D721Med (cell line): ENCODE results near the gene SHB.

Source experiments
- DNase-seq: peaks from one replicate; pipeline ENCODE4 v3.0.0; 2011; ENCODE audit warnings: low spot score; ENCODE audit not compliant: insufficient read length
- FAIRE-seq: peaks from 2 replicates; lab custom pipeline; 2011; peaks lifted over from hg19 to GRCh38; lab: Jason Lieb, UNC
- TF ChIP-seq, protein P1 (sequence below): IDR thresholded peaks from 2 replicates; pipeline ENCODE4 v1.5.1; 2012; ENCODE audit warnings: mild to moderate bottlenecking, control low read depth; ENCODE audit not compliant: insufficient read depth; ENCODE audit errors: missing control alignments

The SHB gene

DNA sequence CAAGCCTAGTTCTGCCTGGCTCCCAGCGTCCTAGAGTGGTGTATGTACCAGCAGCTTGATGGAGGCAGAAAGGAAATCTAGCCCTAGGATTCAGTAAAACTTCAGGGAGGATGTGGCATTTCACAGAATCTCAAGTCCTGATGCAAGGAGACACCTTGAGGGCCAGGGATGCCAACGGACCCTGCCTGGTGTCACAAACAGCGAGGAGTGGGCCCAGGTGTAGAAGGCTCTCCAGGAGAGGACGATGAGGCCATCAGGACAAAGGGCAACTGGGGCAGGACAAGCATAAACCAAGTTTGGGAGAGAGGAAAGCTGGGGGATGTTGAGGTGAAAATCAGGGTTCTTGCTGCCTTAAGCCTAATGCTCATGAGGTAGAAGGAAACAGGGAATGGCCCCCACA is 83.0 kb downstream of the SHB start:
- FAIRE-seq (no peak), DNase-seq (no peak)
- TF ChIP-seq, protein P1, sequence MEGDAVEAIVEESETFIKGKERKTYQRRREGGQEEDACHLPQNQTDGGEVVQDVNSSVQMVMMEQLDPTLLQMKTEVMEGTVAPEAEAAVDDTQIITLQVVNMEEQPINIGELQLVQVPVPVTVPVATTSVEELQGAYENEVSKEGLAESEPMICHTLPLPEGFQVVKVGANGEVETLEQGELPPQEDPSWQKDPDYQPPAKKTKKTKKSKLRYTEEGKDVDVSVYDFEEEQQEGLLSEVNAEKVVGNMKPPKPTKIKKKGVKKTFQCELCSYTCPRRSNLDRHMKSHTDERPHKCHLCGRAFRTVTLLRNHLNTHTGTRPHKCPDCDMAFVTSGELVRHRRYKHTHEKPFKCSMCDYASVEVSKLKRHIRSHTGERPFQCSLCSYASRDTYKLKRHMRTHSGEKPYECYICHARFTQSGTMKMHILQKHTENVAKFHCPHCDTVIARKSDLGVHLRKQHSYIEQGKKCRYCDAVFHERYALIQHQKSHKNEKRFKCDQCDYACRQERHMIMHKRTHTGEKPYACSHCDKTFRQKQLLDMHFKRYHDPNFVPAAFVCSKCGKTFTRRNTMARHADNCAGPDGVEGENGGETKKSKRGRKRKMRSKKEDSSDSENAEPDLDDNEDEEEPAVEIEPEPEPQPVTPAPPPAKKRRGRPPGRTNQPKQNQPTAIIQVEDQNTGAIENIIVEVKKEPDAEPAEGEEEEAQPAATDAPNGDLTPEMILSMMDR = no peak

- no peak for DNase-seq
- TF ChIP-seq, protein P1 = no peak
- no peak for FAIRE-seq
Measured at GRCh38 chr9:37984672-37985611, 84.1 kb downstream of the SHB start.

- no peak for FAIRE-seq
- DNase-seq = no peak
- TF ChIP-seq, protein P1 = no peak
Measured at GRCh38 chr9:37984278-37984671, 84.8 kb downstream of the SHB start.

DNA sequence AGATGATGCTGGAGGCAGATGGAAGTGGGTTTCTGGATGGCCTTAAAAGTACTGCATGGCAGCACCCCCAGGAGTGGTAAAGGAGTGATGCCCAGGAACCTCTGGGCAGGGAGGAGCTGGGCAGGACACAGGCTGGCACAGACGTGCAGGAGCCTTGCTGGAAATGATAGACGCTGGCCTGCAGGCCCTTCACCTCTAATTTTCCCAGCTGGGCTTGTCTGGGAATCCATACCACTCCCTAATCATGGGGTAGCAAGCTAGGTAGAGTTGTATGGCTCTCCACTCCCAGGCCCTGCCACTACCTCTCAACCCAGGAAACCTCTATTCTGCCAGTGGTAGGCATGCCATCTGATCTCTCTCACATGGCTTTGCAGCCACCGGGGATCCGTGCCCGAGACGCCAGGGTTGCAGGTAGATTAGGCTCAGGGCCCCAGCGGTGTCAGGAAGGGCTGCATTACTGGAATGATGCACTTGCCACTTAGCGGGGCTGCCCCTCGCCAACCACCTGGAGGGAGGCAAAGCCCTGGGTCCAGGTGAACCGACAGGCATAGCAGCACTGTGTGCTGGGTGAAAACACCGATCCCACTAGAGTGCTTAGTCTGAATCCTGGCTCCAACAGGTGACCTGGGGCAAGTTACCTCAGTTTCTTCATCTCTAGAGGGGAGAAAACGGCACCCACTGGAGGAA is 85.5 kb downstream of the SHB start:
- DNase-seq (no peak), FAIRE-seq (no peak)
- TF ChIP-seq, protein P1 = no peak

DNA sequence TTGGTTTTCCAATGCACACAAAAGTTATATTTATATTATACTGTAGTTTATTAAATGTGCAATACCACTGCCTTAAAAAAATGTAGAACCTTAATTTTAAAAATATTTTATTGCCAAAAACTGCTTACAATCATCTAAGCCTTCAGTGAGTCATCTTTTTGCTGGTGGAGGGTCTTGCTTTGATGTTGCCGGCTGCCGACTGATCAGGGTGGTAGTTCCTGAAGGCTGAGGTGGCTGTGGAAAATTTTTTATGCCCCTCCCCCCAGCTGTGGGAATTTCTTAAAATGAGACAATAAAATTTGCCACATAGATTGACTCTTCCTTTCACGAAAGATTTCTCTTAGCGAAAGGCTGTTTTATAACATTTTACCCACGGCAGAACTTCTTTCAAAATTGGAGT is 89.2 kb downstream of the SHB start:
- FAIRE-seq = no peak
- no peak for DNase-seq
- TF ChIP-seq, protein P1 = no peak

- TF ChIP-seq, protein P1 = no peak
- DNase-seq = no peak
- FAIRE-seq = no peak
Measured at GRCh38 chr9:37978983-37979382, 90.0 kb downstream of the SHB start.
